Measurements from ENCODE around the gene C2orf72. TPM values are rescaled to one million over a fixed set of nuclear protein-coding genes. Genes with fewer than 3 reads are reported as not detected.

The C2orf72 gene
- total and polyA plus RNA-seq, 2 donors (not counting 1 experiment from before 2014, with no cell fraction given), result not detected

- ChIA-PET CTCF (interaction anchor here (1.3 to 2.3 kb wide), 2 partner anchors 10 to 173 kb away, joined by 3 to 9 read pairs; no protein-coding TSS in a partner anchor), POLR2A (no interaction called here)
- intact Hi-C loops (cut with micrococcal nuclease), result no loop called here
- Histone ChIP-seq H2AFZ (ENCODE audit: insufficient read depth, low read depth, low read length, poor library complexity, severe bottlenecking) (no peak overlapping the region), H3K4me1 (ENCODE audit: control insufficient read depth in 2 of 2, insufficient read depth in 2 of 2, low read length in 2 of 2) (no peaks in the 10 kb centered on the region), H3K79me2 (ENCODE audit: control insufficient read depth, insufficient read depth, low read length) (no peaks in the 10 kb centered on the region), H3K27ac (ENCODE audit: low read length in 2 of 2) (no peak overlapping the region), H3K9me3 (ENCODE audit: control extremely low read depth in 1 of 3, control insufficient read depth in 2 of 3, insufficient read depth in 1 of 3, low read length in 2 of 3) (peaks cover 0 to 13% (median 0%) of the 10 kb centered on the region in 3 donors), H3K4me2 (replicated peaks; ENCODE audit: low read depth, low read length, poor library complexity, severe bottlenecking) (no peak overlapping the region), H3K36me3 (replicated peaks in 1 of 2; ENCODE audit: control extremely low read depth in 1 of 2, control insufficient read depth in 1 of 2, extremely low read depth in 1 of 2, insufficient read depth in 2 of 2, low read length in 1 of 2) (no peaks in the 10 kb centered on the region), H3K4me3 (ENCODE audit: control extremely low read depth in 1 of 5, extremely low read depth in 1 of 5, insufficient read depth in 1 of 5, low read depth in 2 of 5, low read length in 4 of 5) (no peak overlapping the region), H3K9ac (ENCODE audit: low read length) (no peak overlapping the region), H4K20me1 (ENCODE audit: control insufficient read depth, insufficient read depth, low read length, poor library complexity, severe bottlenecking) (no peaks in the 10 kb centered on the region), H3K27me3 (replicated peaks in 1 of 4; ENCODE audit: control extremely low read depth in 1 of 4, control insufficient read depth in 3 of 4, insufficient read depth in 4 of 4, low read length in 3 of 4) (peaks cover 0 to 39% (median 14%) of the 10 kb centered on the region in 4 experiments)
- Mint-ChIP-seq H3K27ac (no peak overlapping the region), H3K27me3 (peaks cover 81% of the 10 kb centered on the region), H3K4me3 (no peak overlapping the region), H3K4me1 (no peaks in the 10 kb centered on the region), H3K9me3 (ENCODE audit: insufficient read depth) (no peaks in the 10 kb centered on the region)
- ATAC-seq (ENCODE audit: low read depth), result no peak
- no peak for TF ChIP-seq CTCF (IDR thresholded peaks at IDR 0.05)
- TF ChIP-seq EZH2 (IDR thresholded peaks at IDR 0.05; ENCODE audit: borderline replicate concordance, insufficient read depth, low read depth, low read length, poor library complexity, severe bottlenecking), result no peak
- DNase-seq, result no peak
These were observed 40.7 kb upstream of the C2orf72 start for GRCh38 chr2:230996661-230997060.

DNA sequence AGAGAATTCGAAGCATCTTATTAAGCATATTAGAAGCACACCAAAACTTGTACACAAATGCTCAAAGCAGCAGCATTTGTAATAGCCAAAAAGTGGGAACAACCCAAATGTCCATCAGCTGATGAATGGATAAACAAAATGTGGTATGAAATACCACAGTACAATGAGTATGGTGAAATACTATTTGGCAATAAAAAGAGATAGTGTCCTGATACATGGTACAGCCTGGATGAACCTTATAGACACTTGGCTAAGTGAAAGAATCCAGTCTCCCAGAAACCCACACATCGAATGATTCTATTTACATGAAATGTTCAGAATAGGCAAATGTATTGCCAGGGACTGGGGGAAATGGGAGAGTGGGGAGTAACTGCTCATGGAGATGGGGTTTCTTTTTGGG, 38.4 kb upstream of the C2orf72 start:
- intact Hi-C loops (cut with micrococcal nuclease), result no loop called here
- peaks cover 72% of the 10 kb centered on the region for H3K27me3 Mint-ChIP-seq
- ATAC-seq (ENCODE audit: low read depth) (no peak), DNase-seq (no peak)
- Histone ChIP-seq H3K79me2 (ENCODE audit: control insufficient read depth, insufficient read depth, low read length) (no peaks in the 10 kb centered on the region), H3K36me3 (replicated peaks in 1 of 2; ENCODE audit: control extremely low read depth in 1 of 2, control insufficient read depth in 1 of 2, extremely low read depth in 1 of 2, insufficient read depth in 2 of 2, low read length in 1 of 2) (no peaks in the 10 kb centered on the region), H2AFZ (ENCODE audit: insufficient read depth, low read depth, low read length, poor library complexity, severe bottlenecking) (no peak overlapping the region), H3K9ac (ENCODE audit: low read length) (no peak overlapping the region), H3K9me3 (ENCODE audit: control extremely low read depth in 1 of 3, control insufficient read depth in 2 of 3, insufficient read depth in 1 of 3, low read length in 2 of 3) (peaks cover 0 to 17% (median 0%) of the 10 kb centered on the region in 3 donors), H3K4me1 (ENCODE audit: control insufficient read depth in 2 of 2, insufficient read depth in 2 of 2, low read length in 2 of 2) (no peaks in the 10 kb centered on the region), H3K27me3 (replicated peaks in 1 of 4; ENCODE audit: control extremely low read depth in 1 of 4, control insufficient read depth in 3 of 4, insufficient read depth in 4 of 4, low read length in 3 of 4) (peaks cover 0 to 47% (median 13%) of the 10 kb centered on the region in 4 experiments), H4K20me1 (ENCODE audit: control insufficient read depth, insufficient read depth, low read length, poor library complexity, severe bottlenecking) (no peaks in the 10 kb centered on the region), H3K4me2 (replicated peaks; ENCODE audit: low read depth, low read length, poor library complexity, severe bottlenecking) (no peak overlapping the region), H3K27ac (ENCODE audit: low read length in 2 of 2) (no peak overlapping the region), H3K4me3 (ENCODE audit: control extremely low read depth in 1 of 5, extremely low read depth in 1 of 5, insufficient read depth in 1 of 5, low read depth in 2 of 5, low read length in 4 of 5) (no peak overlapping the region)
- H3K27ac Mint-ChIP-seq, result no peak overlapping the region
- no peak overlapping the region for H3K4me3 Mint-ChIP-seq
- TF ChIP-seq EZH2 (IDR thresholded peaks at IDR 0.05; ENCODE audit: borderline replicate concordance, insufficient read depth, low read depth, low read length, poor library complexity, severe bottlenecking), result no peak
- no peak for TF ChIP-seq CTCF (IDR thresholded peaks at IDR 0.05)
- no peaks in the 10 kb centered on the region for H3K4me1 Mint-ChIP-seq
- CTCF ChIA-PET, result no interaction called here
- WGBS (ENCODE audit: insufficient coverage), result no CpG with 5 or more reads among the region's 2 CpGs
- POLR2A ChIA-PET, result no interaction called here
- H3K9me3 Mint-ChIP-seq (ENCODE audit: insufficient read depth), result no peaks in the 10 kb centered on the region

Data from B cell (primary cell).